8988T (cell line): ENCODE results near the gene CXCL1.

Experiments used
- DNase-seq: peaks from one replicate; pipeline ENCODE4 v3.0.0; 2011

The CXCL1 gene

DNA sequence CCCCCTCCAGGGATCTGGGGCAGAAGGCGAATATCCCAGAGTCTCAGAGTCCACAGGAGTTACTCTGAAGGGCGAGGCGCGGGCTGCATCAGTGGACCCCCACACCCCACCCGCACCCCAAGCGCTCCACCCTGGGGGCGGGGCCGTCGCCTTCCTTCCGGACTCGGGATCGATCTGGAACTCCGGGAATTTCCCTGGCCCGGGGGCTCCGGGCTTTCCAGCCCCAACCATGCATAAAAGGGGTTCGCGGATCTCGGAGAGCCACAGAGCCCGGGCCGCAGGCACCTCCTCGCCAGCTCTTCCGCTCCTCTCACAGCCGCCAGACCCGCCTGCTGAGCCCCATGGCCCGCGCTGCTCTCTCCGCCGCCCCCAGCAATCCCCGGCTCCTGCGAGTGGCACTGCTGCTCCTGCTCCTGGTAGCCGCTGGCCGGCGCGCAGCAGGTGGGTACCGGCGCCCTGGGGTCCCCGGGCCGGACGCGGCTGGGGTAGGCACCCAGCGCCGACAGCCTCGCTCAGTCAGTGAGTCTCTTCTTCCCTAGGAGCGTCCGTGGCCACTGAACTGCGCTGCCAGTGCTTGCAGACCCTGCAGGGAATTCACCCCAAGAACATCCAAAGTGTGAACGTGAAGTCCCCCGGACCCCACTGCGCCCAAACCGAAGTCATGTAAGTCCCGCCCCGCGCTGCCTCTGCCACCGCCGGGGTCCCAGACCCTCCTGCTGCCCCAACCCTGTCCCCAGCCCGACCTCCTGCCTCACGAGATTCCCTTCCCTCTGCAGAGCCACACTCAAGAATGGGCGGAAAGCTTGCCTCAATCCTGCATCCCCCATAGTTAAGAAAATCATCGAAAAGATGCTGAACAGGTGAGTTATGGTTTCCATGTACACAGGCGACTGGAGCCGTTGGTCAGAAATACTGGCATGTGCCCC, at the start of gene CXCL1:
TSS of gene CXCL1 (plus strand) at position 264 of the 926 bp plus-strand sequence. CDS start at position 342, 78 bp downstream.
- DNase-seq: no peak

- DNase-seq: no peak
These were observed 47.9 kb upstream of the CXCL1 start for GRCh38 chr4:73821325-73821724.

- no peak for DNase-seq
These were observed 46.8 kb upstream of the CXCL1 start for GRCh38 chr4:73822389-73822788.

GRCh38 chr4:73822812-73823504, 46.2 kb upstream of the CXCL1 start:
- DNase-seq: no peak

DNA sequence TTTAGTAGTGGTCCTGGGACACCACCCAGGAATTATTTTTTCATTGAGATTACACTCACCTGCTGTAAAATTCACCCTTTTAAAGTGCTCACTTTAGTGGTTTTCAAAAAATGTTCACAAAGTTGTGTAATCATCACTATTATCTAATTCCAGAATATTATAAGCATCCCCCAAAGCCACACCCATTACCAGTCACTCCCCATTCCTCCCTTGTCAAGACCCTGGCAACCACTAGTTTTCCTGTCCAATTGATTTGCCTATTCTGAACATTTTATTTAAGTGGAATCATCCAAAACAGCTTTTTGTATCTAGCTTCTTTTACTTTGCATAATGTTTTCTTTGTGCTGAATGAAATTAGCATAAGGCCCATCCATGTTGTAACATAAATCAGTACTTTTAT, 45.4 kb upstream of the CXCL1 start:
- no peak for DNase-seq

DNA sequence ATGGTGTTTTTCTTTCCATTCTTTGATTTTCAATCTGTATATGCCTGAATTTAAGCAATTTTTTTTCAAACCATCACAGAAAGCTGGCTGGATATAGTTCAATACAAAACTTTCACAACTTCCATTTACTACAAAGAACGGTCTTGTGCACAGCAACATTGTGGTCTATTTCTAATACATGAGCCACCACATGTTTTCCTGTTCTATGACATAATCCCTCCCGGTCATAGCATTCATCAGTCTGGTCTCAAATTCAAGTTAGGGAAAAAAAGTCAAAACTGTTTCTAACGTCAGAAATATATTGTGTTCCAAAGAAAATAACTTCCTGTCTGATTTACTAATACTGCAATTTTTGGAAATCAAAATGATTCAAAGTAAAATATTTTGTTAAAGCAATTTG, 40.2 kb upstream of the CXCL1 start:
- DNase-seq: no peak

- no peak for DNase-seq
These were observed 37.6 kb upstream of the CXCL1 start for GRCh38 chr4:73831569-73831968.

GRCh38 chr4:73832651-73833237, 36.4 kb upstream of the CXCL1 start:
- no peak for DNase-seq

DNA sequence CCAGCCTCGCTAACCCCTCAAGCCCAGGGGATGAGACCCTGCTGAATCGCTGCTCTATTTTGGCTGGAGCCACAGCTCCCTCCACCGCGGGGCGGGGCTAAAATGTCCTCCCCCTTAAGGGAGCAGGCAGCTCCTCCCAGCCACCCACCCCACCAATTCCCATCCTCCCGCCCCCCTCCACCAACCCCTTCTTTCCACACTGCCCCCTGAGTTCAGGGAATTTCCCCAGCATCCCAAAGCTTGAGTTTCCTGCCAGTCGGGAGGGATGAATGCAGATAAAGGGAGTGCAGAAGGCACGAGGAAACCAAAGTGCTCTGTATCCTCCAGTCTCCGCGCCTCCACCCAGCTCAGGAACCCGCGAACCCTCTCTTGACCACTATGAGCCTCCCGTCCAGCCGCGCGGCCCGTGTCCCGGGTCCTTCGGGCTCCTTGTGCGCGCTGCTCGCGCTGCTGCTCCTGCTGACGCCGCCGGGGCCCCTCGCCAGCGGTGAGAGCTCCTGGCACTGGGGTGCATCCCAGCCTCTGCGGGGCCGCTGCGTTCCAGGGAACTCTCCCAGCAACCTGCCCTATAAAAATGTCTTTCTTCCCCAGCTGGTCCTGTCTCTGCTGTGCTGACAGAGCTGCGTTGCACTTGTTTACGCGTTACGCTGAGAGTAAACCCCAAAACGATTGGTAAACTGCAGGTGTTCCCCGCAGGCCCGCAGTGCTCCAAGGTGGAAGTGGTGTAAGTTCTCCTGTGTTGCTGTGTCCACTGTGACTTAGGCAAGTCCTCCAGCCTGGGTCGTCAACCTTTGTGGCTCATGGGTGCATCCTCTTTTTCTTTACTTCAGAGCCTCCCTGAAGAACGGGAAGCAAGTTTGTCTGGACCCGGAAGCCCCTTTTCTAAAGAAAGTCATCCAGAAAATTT, 32.6 kb upstream of the CXCL1 start, which contains the start of gene CXCL6:
TSS of gene CXCL6 (plus strand) at position 306 of the 907 bp plus-strand sequence. CDS start at position 379, 73 bp downstream.
- DNase-seq: no peak

- DNase-seq: no peak
These were observed 30.1 kb upstream of the CXCL1 start for GRCh38 chr4:73839071-73839470.

DNA sequence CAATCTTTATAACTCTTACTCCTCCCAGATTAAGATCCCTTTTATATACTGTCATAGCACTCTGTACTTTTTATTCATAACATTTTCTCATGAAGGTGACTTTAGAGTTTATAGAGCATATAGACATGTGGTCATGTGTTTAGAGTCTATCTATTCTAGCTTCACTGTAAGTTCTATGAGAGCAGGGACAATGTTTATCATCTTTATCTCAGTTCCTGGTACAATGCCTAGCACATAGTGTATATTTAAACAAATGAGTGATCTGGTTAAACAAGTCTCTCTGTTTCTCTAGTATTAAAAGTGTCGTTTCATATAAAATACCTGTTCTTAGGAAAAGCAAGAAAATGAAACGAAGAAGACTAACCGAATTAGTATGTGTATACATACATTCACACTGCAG, 29.5 kb upstream of the CXCL1 start:
- no peak for DNase-seq

DNA sequence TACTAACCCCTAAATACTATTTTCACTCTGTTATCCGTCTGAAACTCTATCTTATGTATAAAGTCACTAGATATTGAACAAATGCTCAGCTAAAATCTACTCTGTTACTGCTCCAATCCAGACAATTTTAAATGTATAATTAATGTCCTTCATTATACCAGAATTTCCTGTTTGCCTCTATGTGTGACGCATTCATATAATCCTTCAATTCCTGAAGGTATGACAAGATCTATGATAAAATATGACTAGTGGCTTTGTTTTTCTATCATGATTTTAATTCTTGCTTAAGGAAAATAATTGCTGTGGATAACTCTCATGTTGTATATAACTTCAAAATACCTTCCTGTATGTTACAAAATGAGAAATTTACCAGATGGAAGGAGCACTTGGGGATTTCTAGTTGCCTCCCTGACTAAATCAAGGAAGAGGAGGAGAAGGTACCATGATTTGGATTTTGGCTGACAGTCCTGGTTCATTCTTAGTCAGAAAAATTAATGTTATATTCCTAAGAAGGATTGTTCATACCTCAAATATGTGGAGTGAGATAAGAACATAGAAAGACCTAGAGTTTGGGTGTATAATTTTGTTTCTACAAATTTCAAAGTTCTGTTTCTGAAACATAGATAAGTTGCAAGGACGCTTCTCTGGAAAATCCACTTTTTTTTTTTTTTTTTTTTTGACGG, 27.8 kb upstream of the CXCL1 start:
- DNase-seq: no peak

DNA sequence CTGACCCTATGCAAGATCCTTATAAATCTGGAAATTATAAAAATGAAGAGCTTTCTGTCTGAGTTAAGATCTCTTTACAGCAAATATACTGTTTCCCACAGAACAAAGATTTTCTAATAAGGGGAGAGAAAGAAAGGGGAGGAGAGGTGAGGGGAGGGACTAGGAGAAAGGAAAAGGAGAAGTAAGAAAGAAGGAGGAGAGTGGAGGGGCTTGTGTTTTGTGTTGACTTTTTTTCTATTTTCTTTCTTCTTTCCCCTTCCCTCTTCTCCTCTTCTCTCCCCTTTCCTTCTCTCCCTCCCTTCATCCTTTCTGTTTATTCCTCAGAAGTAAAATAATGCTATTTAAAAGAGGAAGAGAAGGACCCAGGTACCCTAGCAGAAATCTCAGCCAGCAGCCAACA, 26.5 kb upstream of the CXCL1 start:
- no peak for DNase-seq

DNA sequence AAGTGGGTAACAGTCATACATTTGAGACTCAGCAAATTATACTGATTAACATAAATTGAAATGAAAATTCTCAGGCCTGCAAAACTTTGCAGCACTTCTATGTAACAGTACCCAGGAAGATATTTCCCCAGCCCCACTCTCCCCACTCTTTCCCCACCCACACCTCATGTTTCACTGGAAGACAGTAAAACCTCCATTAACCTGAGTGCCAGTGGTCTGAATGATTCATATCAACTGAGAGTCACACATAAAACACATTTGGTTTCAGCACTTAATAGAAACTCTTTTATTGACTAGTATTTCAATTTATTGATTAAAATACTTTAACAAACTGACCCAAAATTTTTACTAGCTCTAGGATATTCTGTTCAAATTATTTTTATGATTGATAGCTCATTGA, 25.8 kb upstream of the CXCL1 start:
- no peak for DNase-seq

GRCh38 chr4:73844345-73844744, 24.8 kb upstream of the CXCL1 start:
- DNase-seq: no peak

DNA sequence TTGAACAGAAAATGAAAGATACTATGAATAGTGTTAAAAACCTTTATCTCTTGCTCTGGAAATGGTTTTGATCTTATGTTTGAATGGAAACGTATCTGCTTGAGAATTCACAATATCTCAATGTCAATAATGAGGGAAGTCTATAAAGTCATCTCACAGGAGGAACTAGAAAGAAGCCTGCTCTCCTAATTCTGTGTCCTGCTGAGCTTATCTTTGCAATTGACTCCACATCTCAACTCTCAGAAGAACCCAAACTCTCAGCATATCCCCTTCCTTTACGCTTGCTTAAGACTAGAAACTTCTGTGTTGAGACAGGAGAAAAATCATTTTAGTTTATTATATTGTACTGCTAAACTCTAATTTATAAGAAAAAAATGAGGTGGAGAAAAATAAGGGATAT, 24.4 kb upstream of the CXCL1 start:
- DNase-seq: no peak

- no peak for DNase-seq
These were observed 21.5 kb upstream of the CXCL1 start for GRCh38 chr4:73847526-73848182.

DNA sequence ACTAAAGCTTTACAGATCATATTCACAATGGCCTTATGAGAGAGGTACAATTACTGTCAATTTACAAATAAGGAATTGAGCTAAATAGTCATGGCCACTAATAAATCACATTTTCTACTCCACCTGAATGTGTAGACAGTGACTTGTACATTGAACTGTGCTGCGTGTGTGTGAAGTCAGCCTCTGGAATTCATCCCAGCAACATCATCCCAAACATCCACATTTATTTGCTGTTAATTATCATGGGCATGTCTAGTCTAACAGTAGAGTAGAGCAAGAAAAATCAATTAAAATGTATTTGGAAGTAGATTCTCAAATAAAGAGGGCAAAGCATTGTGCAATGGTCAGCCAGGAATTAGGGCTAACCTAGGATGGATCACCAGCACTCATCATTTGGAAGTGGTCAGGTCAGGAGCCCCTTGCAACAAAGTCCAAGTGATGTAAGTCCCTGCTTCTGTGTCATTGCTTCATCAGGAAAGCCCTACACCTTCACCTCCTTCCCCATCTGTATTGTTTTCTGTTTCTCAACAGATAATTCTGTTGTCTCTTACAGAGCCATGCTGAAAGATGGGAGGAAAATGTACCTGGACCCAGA, 20.9 kb upstream of the CXCL1 start:
- DNase-seq: no peak

DNA sequence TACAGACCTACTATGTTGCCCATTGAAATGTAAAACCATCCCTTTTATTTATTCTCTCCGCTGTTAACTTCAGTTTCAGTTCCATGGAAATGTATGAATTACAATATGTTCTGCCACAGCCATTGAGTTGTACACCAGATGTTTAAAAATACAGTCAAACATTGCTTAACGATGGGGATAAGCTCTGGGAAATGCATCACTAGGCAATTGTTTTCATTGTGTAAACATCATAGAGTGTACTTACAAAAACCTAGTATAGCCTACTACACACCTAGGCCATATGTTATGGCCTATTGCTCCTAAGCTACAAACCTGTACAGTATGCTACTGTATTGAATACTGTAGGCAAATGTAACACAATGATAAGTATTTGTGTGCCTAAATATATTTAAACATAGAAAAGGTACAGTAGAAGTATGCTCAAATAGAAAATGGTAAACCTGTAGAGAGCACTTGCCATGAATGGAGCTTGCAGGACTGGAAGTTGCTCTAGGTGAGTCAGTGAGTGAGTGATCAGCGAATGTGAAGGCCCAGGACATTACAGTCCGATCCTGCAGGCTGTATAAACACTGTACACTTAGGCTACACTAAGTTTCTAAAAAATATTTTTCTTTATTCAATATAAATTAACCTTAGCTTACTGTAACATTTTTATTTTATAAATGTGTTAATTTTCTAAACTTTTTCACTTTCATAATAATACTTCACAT, 18.8 kb upstream of the CXCL1 start:
- no peak for DNase-seq

DNA sequence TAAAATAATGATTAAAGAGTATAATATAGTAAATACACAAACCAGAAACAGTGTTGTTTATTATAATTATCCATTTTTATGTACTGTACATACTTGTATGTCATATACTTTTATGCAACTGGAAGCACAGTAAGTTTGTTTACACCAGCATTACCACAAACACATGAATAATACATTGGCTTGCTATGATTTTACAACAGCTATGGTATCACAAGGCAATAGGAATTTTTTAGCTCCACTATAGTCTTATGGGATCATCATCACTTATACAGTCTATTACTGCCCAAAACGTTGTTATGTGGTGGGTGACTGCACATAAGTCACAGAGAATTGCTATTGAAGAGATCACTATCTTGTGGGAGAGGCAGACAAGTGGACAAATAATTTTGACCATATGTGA, 17.9 kb upstream of the CXCL1 start:
- no peak for DNase-seq
